NOMO-1 (cell line): Measurements from ENCODE around the gene BBS9.

Experiments
- DNase-seq, 2 experiments: peaks; one replicate each; lab custom pipeline; 2025; ENCODE audit not compliant: unreplicated experiment in 2 of 2; lab: John Stamatoyannopoulos, UW

BBS9 gene

DNA sequence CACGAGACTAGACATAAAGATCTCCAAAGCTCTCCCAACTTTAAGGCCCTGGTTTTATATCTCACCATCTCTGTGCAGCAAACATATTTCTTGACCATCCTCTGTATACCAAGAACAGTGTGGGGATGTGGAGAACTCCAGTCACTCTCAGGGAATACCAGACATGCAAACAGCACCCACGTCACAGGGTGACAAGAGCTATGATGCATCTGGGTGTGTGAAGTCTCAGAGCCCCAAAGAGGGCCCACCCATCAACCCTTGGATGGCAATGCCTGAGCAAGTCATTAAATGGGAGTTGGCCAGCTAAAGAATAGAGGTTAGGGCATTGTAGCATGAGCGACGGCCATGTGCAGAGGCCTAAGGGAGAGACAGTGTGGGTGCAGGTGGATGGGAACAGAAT, 402.5 kb downstream of the BBS9 start:
- no peak for DNase-seq

GRCh38 chr7:33534833-33535232, 405.5 kb downstream of the BBS9 start:
- DNase-seq, result peak in 1 of 2 experiments; percentile 2

DNA sequence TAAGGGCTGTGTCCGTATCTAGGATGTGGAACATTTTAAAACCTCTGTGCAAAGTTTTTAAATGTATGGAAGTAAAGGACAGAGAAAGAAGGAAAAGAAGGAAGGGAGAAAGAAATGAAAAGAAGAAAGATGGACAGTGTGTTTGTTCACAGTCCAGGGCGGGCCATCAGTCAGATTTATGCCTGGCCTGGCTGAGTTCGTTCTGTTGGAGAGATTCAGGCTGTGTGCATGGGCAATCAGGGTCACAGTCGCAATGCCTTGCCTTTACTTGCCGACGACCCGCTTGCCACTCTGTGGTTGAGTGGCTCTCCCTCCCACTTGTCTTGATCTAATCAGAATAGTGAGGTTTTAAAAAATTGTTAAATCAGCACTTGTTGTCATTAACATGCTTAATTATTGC, 406.6 kb downstream of the BBS9 start:
- no peak for DNase-seq

- DNase-seq, result no peak
These were observed 407.2 kb downstream of the BBS9 start for GRCh38 chr7:33536398-33537103.

DNA sequence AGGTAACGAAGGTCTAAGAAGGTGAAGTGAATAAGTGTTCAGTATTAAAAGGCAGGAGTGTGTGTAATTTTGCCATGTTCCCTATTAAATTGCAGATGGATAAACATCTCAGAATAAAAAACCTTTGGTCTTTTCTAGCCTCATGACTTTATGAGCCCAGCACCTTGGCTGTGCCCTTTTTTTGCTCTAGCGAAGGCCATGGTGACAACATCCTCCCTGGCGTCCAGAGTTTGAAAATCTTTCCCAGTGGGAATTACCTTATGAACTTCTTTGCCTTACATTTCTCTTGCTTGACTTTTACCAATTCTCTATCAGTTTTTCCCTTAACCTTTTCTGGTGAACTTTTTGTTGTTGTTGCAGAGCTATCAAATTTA, 407.7 kb downstream of the BBS9 start:
- no peak for DNase-seq

- no peak for DNase-seq
These were observed 409.8 kb downstream of the BBS9 start for GRCh38 chr7:33539198-33539597.

- DNase-seq, result peak; percentile 31 to 88
These were observed 410.5 kb downstream of the BBS9 start for GRCh38 chr7:33539659-33540400.

DNA sequence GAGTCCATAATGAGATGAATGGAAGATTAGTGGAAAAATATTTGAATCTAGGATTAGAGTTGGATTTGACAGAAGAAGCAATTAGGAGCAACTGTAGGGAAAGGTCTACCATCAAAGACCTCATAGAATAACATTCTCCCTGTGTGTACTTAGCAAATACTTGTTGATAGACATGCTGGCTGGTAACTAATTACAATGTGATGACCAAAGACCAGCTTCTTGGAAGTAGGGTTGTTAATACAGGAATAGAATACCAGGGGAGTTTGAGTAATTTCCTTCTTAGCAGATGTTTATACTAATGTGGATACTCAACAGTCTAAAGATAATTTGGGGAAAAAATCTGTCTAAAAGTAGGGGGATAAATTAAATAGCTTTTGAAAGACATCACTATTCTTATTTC, 418.5 kb downstream of the BBS9 start:
- no peak for DNase-seq

GRCh38 chr7:33550363-33550762, 421.0 kb downstream of the BBS9 start:
- no peak for DNase-seq

DNA sequence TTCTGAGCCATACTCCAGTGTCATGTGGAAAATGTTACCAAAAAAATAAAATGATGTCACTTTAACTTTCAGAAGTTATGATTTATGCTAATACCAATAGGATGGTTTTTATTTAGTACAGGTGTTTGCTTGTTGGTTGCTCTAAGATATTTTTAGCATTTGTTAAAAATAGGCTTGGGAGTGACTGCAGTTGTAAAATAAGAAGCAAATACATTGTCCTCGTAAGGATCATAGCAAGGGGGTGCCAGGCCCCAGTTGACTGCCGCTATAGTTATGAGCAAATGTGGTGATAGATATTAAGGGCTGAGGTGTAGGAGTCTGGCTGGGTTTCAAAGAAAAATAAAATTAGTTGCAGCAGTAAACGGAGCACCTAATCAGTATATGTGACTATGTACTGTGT, 421.6 kb downstream of the BBS9 start:
- DNase-seq, result no peak

DNA sequence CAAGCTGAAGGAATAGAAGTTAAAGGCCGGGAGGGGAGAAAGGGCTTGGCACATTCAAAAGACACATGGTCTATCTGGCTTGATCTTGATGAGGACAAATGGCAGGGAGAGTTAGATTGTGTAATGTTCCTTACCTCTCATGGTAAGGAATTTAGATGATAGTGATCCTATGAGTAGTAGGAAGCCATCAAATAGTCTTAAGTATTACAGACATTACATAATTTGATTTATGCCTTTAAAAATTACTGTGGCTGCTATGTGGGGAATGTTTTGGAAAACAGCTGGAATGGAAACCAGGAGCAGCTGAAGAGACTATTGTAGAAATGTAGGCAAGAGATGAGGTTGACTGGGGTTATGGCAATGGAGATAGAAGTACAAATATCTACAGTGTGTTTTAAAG, 424.7 kb downstream of the BBS9 start:
- DNase-seq, result no peak

DNA sequence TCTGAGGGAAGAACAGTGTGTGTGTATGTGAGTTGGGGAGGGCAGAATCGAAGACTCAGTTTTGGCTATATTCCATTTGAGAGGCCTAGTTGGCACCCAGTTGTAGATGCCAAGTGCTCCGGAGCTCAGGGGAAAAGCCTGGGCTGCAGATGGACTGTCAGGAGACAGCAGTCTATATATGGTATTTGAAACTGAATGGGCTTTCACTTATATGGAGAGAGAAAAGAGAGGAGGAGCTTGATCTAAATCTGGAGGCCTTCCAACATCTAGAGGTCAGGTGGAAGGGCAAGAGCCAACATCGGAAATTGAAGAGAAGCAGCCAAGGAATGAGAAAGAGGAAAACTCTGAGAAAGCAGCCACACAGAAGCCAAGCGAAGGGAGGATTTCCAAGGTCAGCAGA, 425.2 kb downstream of the BBS9 start:
- DNase-seq, result no peak

DNA sequence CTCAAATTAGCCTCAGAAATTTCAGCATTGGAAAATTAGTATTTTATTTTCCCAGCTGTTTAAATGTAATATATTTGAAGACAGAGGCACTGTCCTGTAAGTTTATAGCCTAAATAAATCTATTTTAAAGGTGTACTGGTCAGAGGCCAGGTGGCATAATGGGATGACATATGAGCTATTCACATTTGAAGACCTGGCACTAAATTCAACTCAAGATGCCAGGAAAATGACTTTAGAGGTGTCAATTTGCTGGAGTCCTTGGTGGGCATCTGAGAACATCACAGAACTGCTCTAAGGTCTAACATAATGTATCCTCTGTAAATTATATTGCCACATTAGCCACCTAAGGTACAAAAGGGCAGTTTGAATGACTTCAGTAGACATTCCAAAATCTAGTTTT, 427.1 kb downstream of the BBS9 start:
- DNase-seq, result no peak

DNA sequence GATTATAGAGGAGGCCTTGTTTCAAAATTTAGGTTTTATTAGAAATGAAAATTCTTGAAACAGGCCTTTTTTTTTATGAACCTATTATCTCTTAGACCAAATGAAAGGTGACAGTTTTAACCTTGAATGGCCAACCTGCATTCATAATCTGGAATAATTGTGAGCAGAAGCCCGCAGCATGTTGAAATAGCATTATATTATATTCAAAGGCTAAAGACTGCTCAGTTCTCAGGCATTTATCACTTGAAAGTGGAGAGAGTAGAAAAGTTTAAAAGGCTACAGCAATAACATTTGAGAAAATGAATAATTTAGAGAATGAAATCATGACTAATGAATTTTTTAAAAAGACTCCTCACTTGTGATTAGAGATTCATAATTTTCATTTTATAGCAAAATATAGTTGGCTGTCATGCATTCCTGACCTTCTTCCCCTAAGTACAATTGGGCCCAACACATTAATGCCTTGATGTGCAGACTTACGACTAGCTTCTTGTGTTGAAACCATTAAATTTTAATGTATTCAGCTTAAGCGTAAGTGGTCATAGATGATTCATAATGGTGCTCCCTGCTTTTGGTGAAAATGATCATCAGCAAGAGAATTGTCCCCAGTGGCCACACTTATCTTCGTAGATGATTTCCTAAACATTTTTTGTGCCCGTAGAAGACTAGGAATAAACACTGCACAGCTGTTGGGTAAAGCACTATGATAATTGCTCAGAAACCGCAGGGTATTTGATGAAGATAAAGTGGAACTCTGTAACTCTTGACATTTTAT, 429.4 kb downstream of the BBS9 start:
- DNase-seq, result no peak

DNA sequence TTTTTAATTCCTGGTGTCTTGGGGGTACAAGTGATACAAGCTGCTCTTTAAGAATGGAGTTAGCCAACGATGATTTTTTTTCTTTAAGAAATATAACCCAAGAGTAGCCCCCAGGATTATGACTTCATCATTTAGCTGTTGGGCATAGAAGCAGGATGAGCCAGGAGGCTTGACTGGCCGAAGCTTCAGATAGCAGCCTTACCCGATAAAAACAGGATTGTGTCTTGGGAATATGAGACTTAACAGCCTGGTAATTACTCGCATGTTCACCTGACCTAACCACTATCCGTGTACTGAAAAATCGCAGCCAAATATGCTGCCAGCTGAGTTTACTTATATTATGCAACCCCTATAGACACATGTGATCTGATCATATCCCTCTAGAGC, 430.0 kb downstream of the BBS9 start:
- no peak for DNase-seq

- DNase-seq, result no peak
These were observed 433.6 kb downstream of the BBS9 start for GRCh38 chr7:33562996-33563395.

GRCh38 chr7:33563651-33564050, 434.3 kb downstream of the BBS9 start:
- DNase-seq, result no peak

GRCh38 chr7:33578166-33578565, 448.8 kb downstream of the BBS9 start:
- no peak for DNase-seq

- DNase-seq, result no peak
These were observed 449.7 kb downstream of the BBS9 start for GRCh38 chr7:33578881-33579672.

GRCh38 chr7:33579673-33579960, 450.3 kb downstream of the BBS9 start:
- DNase-seq, result no peak

- no peak for DNase-seq
These were observed 451.9 kb downstream of the BBS9 start for GRCh38 chr7:33581236-33581635.
